Measurements from ENCODE around the gene SLC47A2. TPM values are rescaled to one million over a fixed set of nuclear protein-coding genes. Genes with fewer than 3 reads are reported as not detected.

Gene SLC47A2
- total and polyA plus RNA-seq, 2 experiments from 2014 or later: not detected

GRCh38 chr17:19650826-19651225 lies 65.6 kb downstream of the SLC47A2 start:
- peak overlapping the region; percentile 83 for H3K4me3 ChIP-seq
- H3K27ac ChIP-seq: peak overlapping the region; percentile 11; the same call in 1 of the 2 replicates
- H3K9ac ChIP-seq: peak overlapping the region; percentile 11; the same call in 1 of the 2 replicates
- DNase-seq: peak; percentile 67
- H3K27me3 ChIP-seq (replicated peaks; ENCODE audit: insufficient read depth): no peaks in the 10 kb centered on the region
- 0 out of 2 replicates have a peak, but pooled peaks cover 3% of the 10 kb centered on the region for H3K36me3 ChIP-seq (ENCODE audit: low read depth)
- H3F3A ChIP-seq (ENCODE audit: insufficient read depth): peaks cover 37% of the 10 kb centered on the region
- TF ChIP-seq EZH2phosphoT487 (IDR thresholded peaks at IDR 0.05; ENCODE audit: insufficient read depth, low read depth) (no peak), EZH2 (IDR thresholded peaks at IDR 0.05; ENCODE audit: insufficient read depth, poor library complexity, severe bottlenecking) (no peak)
- H3K9me2 ChIP-seq (ENCODE audit: insufficient read depth): no peaks in the 10 kb centered on the region
- H3K9me3 ChIP-seq (ENCODE audit: low read depth): no peaks in the 10 kb centered on the region
- in situ Hi-C loops (cut with MboI): loop anchor here (25.0 kb wide), 1 partner anchor 289 kb away; the partner anchor contains the start of gene B9D1
- H2AFZ ChIP-seq: no peak overlapping the region
- 34 to 55% methylated on average over 1 of the region's 1 CpG for WGBS, 2 experiments (ENCODE audit: low coverage in 1 of 2, low lambda C conversion rate in 2 of 2, missing lambda C conversion rate in 2 of 2)
- H3K79me2 ChIP-seq (ENCODE audit: insufficient read depth): peaks cover 31% of the 10 kb centered on the region
- peak overlapping the region; percentile 62 for H3K4me2 ChIP-seq (ENCODE audit: unreplicated experiment)
- peaks cover 39% of the 10 kb centered on the region for H3K4me1 ChIP-seq (ENCODE audit: insufficient read depth)
- no peaks in the 10 kb centered on the region for H4K20me1 ChIP-seq (ENCODE audit: insufficient read depth)

- H3K9ac ChIP-seq: peak overlapping the region; percentile 87
- TF ChIP-seq EZH2phosphoT487 (IDR thresholded peaks at IDR 0.05; ENCODE audit: insufficient read depth, low read depth) (no peak), EZH2 (IDR thresholded peaks at IDR 0.05; ENCODE audit: insufficient read depth, poor library complexity, severe bottlenecking) (no peak)
- H3K79me2 ChIP-seq (ENCODE audit: insufficient read depth): peaks cover 31% of the 10 kb centered on the region
- H3K4me2 ChIP-seq (ENCODE audit: unreplicated experiment): peak overlapping the region; percentile 73
- no peak for DNase-seq
- peak overlapping the region; percentile 90 for H2AFZ ChIP-seq
- H3K9me2 ChIP-seq (ENCODE audit: insufficient read depth): no peaks in the 10 kb centered on the region
- peak overlapping the region; percentile 83 for H3K4me3 ChIP-seq
- 0 out of 2 replicates have a peak, but pooled peaks cover 3% of the 10 kb centered on the region for H3K36me3 ChIP-seq (ENCODE audit: low read depth)
- H4K20me1 ChIP-seq (ENCODE audit: insufficient read depth): no peaks in the 10 kb centered on the region
- no peaks in the 10 kb centered on the region for H3K9me3 ChIP-seq (ENCODE audit: low read depth)
- H3K4me1 ChIP-seq (ENCODE audit: insufficient read depth): peaks cover 39% of the 10 kb centered on the region
- H3K27ac ChIP-seq: peak overlapping the region; percentile 85
- in situ Hi-C loops (cut with MboI): no loop called here
- WGBS, 2 experiments (ENCODE audit: low coverage in 1 of 2, low lambda C conversion rate in 2 of 2, missing lambda C conversion rate in 2 of 2): 0 to 2% methylated on average over 2 of the region's 2 CpGs
- no peaks in the 10 kb centered on the region for H3K27me3 ChIP-seq (replicated peaks; ENCODE audit: insufficient read depth)
- peaks cover 37% of the 10 kb centered on the region for H3F3A ChIP-seq (ENCODE audit: insufficient read depth)
Observed at GRCh38 chr17:19649274-19649541, 67.2 kb downstream of the SLC47A2 start.

GRCh38 chr17:19648475-19649273 lies 67.7 kb downstream of the SLC47A2 start, which contains the start of gene ALDH3A2:
Gene ALDH3A2, plus strand, starts transcription at chr17:19648751. Its CDS starts 221 bp downstream, at chr17:19648972.
- in situ Hi-C loops (cut with MboI): no loop called here
- Histone ChIP-seq H4K20me1 (ENCODE audit: insufficient read depth) (no peaks in the 10 kb centered on the region), H3F3A (ENCODE audit: insufficient read depth) (peaks cover 37% of the 10 kb centered on the region), H3K9ac (peak within 1 kb of the TSS; percentile 87), H3K27me3 (replicated peaks; ENCODE audit: insufficient read depth) (no peaks in the 10 kb centered on the region), H3K4me3 (peak within 1 kb of the TSS; percentile 83), H3K9me3 (ENCODE audit: low read depth) (no peaks in the 10 kb centered on the region), H3K36me3 (ENCODE audit: low read depth) (0 out of 2 replicates have a peak, but pooled peaks cover 2% of the 10 kb centered on the region), H3K4me2 (ENCODE audit: unreplicated experiment) (peak within 1 kb of the TSS; percentile 73), H3K9me2 (ENCODE audit: insufficient read depth) (no peaks in the 10 kb centered on the region), H3K79me2 (ENCODE audit: insufficient read depth) (peaks cover 31% of the 10 kb centered on the region), H3K4me1 (ENCODE audit: insufficient read depth) (peaks cover 39% of the 10 kb centered on the region), H2AFZ (peak within 1 kb of the TSS; percentile 90), H3K27ac (peak within 1 kb of the TSS; percentile 85)
- DNase-seq: peak; percentile 98
- WGBS, 2 experiments (ENCODE audit: low coverage in 1 of 2, low lambda C conversion rate in 2 of 2, missing lambda C conversion rate in 2 of 2): 0 to 2% methylated on average over 58 to 71 of the region's 71 CpGs
- TF ChIP-seq EZH2phosphoT487 (IDR thresholded peaks at IDR 0.05; ENCODE audit: insufficient read depth, low read depth) (no peak), EZH2 (IDR thresholded peaks at IDR 0.05; ENCODE audit: insufficient read depth, poor library complexity, severe bottlenecking) (no peak)

GRCh38 chr17:19647697-19648474 lies 68.5 kb downstream of the SLC47A2 start:
- Histone ChIP-seq H3K27ac (peak overlapping the region; percentile 85), H3K36me3 (ENCODE audit: low read depth) (no peaks in the 10 kb centered on the region), H3K4me3 (peak overlapping the region; percentile 83), H3K27me3 (replicated peaks; ENCODE audit: insufficient read depth) (no peaks in the 10 kb centered on the region), H3F3A (ENCODE audit: insufficient read depth) (peaks cover 37% of the 10 kb centered on the region), H3K9ac (peak overlapping the region; percentile 87), H3K9me3 (ENCODE audit: low read depth) (no peaks in the 10 kb centered on the region), H3K4me1 (ENCODE audit: insufficient read depth) (peaks cover 39% of the 10 kb centered on the region), H4K20me1 (ENCODE audit: insufficient read depth) (no peaks in the 10 kb centered on the region), H2AFZ (peak overlapping the region; percentile 90), H3K79me2 (ENCODE audit: insufficient read depth) (peaks cover 28% of the 10 kb centered on the region), H3K9me2 (ENCODE audit: insufficient read depth) (no peaks in the 10 kb centered on the region), H3K4me2 (ENCODE audit: unreplicated experiment) (peak overlapping the region; percentile 73)
- in situ Hi-C loops (cut with MboI): no loop called here
- TF ChIP-seq EZH2 (IDR thresholded peaks at IDR 0.05; ENCODE audit: insufficient read depth, poor library complexity, severe bottlenecking) (no peak), EZH2phosphoT487 (IDR thresholded peaks at IDR 0.05; ENCODE audit: insufficient read depth, low read depth) (no peak)
- WGBS, 2 experiments (ENCODE audit: low coverage in 1 of 2, low lambda C conversion rate in 2 of 2, missing lambda C conversion rate in 2 of 2): 1% methylated on average over 32 to 34 of the region's 37 CpGs
- DNase-seq: peak; percentile 89
